SU-DHL-6 (cell line): Measurements from ENCODE around the gene SLFN12.

Source experiments
- CTCF ChIP-seq: fragments of 200-600 bp; sonication (generic); IDR thresholded peaks from one replicate; pipeline ENCODE4 v1.5.1; 2017; ENCODE audit warnings: antibody characterized with exemption, mild to moderate bottlenecking, low read length, moderate library complexity; ENCODE audit not compliant: insufficient read depth, poor library complexity, severe bottlenecking
- EZH2phosphoT487 ChIP-seq: fragments of 200-600 bp; sonication (generic), shearing (Covaris generic); conservative IDR thresholded peaks from 2 replicates; pipeline ENCODE4 v1.6.1; 2018; ENCODE audit warnings: mild to moderate bottlenecking, antibody characterized with exemption, low read length, moderate library complexity, mixed read lengths

GRCh38 chr17:35429702-35430101 is 2.6 kb downstream of the SLFN12 start:
- TF ChIP-seq CTCF (no peak), EZH2phosphoT487 (no peak)
